Measurements from ENCODE around the gene MAPK12.

MAPK12 gene

GRCh38 chr22:50261615-50262459 is at the start of gene MAPK12:
TSS of gene MAPK12 (minus strand) at chr22:50261683. CDS start at chr22:50261509, 174 bp downstream.
- DNase-seq (ENCODE audit: low spot score in 2 of 2) (no peak), ATAC-seq (ENCODE audit: low read depth) (no peak)
- Mint-ChIP-seq H3K36me3 (no peaks in the 10 kb centered on the region), H3K4me3 (peak within 1 kb of the TSS; percentile 77), H3K9me3 (no peaks in the 10 kb centered on the region), H3K4me1 (peaks cover 10% of the 10 kb centered on the region), H3K27me3 (peaks cover 15% of the 10 kb centered on the region), H3K27ac (no peak within 1 kb of the TSS)

- Mint-ChIP-seq H3K27ac (no peak overlapping the region), H3K4me1 (peaks cover 18% of the 10 kb centered on the region), H3K27me3 (no peaks in the 10 kb centered on the region), H3K36me3 (no peaks in the 10 kb centered on the region), H3K4me3 (no peak overlapping the region), H3K9me3 (no peaks in the 10 kb centered on the region)
- ATAC-seq (ENCODE audit: low read depth), result no peak
- DNase-seq (ENCODE audit: low spot score in 2 of 2), result no peak
These were observed 49.5 kb upstream of the MAPK12 start for GRCh38 chr22:50310949-50311444.

GRCh38 chr22:50310031-50310722 is 48.7 kb upstream of the MAPK12 start:
- no peaks in the 10 kb centered on the region for H3K36me3 Mint-ChIP-seq
- H3K27ac Mint-ChIP-seq, result no peak overlapping the region
- no peaks in the 10 kb centered on the region for H3K9me3 Mint-ChIP-seq
- H3K27me3 Mint-ChIP-seq, result no peaks in the 10 kb centered on the region
- peaks cover 19% of the 10 kb centered on the region for H3K4me1 Mint-ChIP-seq
- ATAC-seq (ENCODE audit: low read depth) (no peak), DNase-seq (ENCODE audit: low spot score in 2 of 2) (no peak)
- no peak overlapping the region for H3K4me3 Mint-ChIP-seq

GRCh38 chr22:50309601-50309991 is 48.1 kb upstream of the MAPK12 start:
- ATAC-seq (ENCODE audit: low read depth) (no peak), DNase-seq (ENCODE audit: low spot score in 2 of 2) (no peak)
- Mint-ChIP-seq H3K4me1 (peaks cover 24% of the 10 kb centered on the region), H3K36me3 (no peaks in the 10 kb centered on the region), H3K27ac (no peak overlapping the region), H3K9me3 (no peaks in the 10 kb centered on the region), H3K4me3 (no peak overlapping the region), H3K27me3 (no peaks in the 10 kb centered on the region)

- no peak for ATAC-seq (ENCODE audit: low read depth)
- H3K4me1 Mint-ChIP-seq, result peaks cover 24% of the 10 kb centered on the region
- no peaks in the 10 kb centered on the region for H3K9me3 Mint-ChIP-seq
- DNase-seq (ENCODE audit: low spot score in 2 of 2), result no peak
- peak overlapping the region; percentile 63 for H3K27ac Mint-ChIP-seq
- H3K27me3 Mint-ChIP-seq, result no peaks in the 10 kb centered on the region
- no peaks in the 10 kb centered on the region for H3K36me3 Mint-ChIP-seq
- H3K4me3 Mint-ChIP-seq, result peak overlapping the region; percentile 45
These were observed 47.6 kb upstream of the MAPK12 start for GRCh38 chr22:50308986-50309600.

- Mint-ChIP-seq H3K27ac (peak overlapping the region; percentile 63), H3K4me3 (peak overlapping the region; percentile 45), H3K27me3 (no peaks in the 10 kb centered on the region), H3K36me3 (no peaks in the 10 kb centered on the region), H3K9me3 (no peaks in the 10 kb centered on the region), H3K4me1 (peaks cover 29% of the 10 kb centered on the region)
- no peak for ATAC-seq (ENCODE audit: low read depth)
- no peak for DNase-seq (ENCODE audit: low spot score in 2 of 2)
These were observed 47.1 kb upstream of the MAPK12 start for GRCh38 chr22:50308597-50308935.

GRCh38 chr22:50307890-50308596 is 46.6 kb upstream of the MAPK12 start:
- DNase-seq (ENCODE audit: low spot score in 2 of 2) (no peak), ATAC-seq (ENCODE audit: low read depth) (no peak)
- Mint-ChIP-seq H3K27me3 (no peaks in the 10 kb centered on the region), H3K27ac (no peak overlapping the region), H3K4me1 (peaks cover 31% of the 10 kb centered on the region), H3K9me3 (no peaks in the 10 kb centered on the region), H3K36me3 (no peaks in the 10 kb centered on the region), H3K4me3 (peak overlapping the region; percentile 67)

- DNase-seq (ENCODE audit: low spot score in 2 of 2), result peak in 1 of 2 donors; percentile 52
- peak within 1 kb of the TSS; percentile 67 for H3K4me3 Mint-ChIP-seq
- no peaks in the 10 kb centered on the region for H3K9me3 Mint-ChIP-seq
- ATAC-seq (ENCODE audit: low read depth), result peak; percentile 54
- H3K27me3 Mint-ChIP-seq, result no peaks in the 10 kb centered on the region
- no peaks in the 10 kb centered on the region for H3K36me3 Mint-ChIP-seq
- peaks cover 38% of the 10 kb centered on the region for H3K4me1 Mint-ChIP-seq
- H3K27ac Mint-ChIP-seq, result peak within 1 kb of the TSS; percentile 63
These were observed 45.6 kb upstream of the MAPK12 start, which contains the start of gene PLXNB2 for GRCh38 chr22:50306753-50307749. TSS of gene PLXNB2 (minus strand) at chr22:50307646. CDS start at chr22:50290584, 17,062 bp downstream.

- Mint-ChIP-seq H3K4me3 (peak overlapping the region; percentile 80), H3K9me3 (no peaks in the 10 kb centered on the region), H3K27ac (no peak overlapping the region), H3K27me3 (no peaks in the 10 kb centered on the region), H3K4me1 (peaks cover 45% of the 10 kb centered on the region), H3K36me3 (no peaks in the 10 kb centered on the region)
- ATAC-seq (ENCODE audit: low read depth) (no peak), DNase-seq (ENCODE audit: low spot score in 2 of 2) (no peak)
These were observed 44.6 kb upstream of the MAPK12 start for GRCh38 chr22:50305923-50306566.

GRCh38 chr22:50305393-50305922 is 44.0 kb upstream of the MAPK12 start:
- H3K4me3 Mint-ChIP-seq, result peak overlapping the region; percentile 80
- H3K4me1 Mint-ChIP-seq, result peaks cover 49% of the 10 kb centered on the region
- no peaks in the 10 kb centered on the region for H3K36me3 Mint-ChIP-seq
- DNase-seq (ENCODE audit: low spot score in 2 of 2), result no peak
- H3K27ac Mint-ChIP-seq, result no peak overlapping the region
- H3K27me3 Mint-ChIP-seq, result no peaks in the 10 kb centered on the region
- no peaks in the 10 kb centered on the region for H3K9me3 Mint-ChIP-seq
- ATAC-seq (ENCODE audit: low read depth), result no peak

- peak; percentile 25 for ATAC-seq (ENCODE audit: low read depth)
- Mint-ChIP-seq H3K4me1 (peaks cover 49% of the 10 kb centered on the region), H3K4me3 (peak overlapping the region; percentile 60), H3K36me3 (no peaks in the 10 kb centered on the region), H3K9me3 (no peaks in the 10 kb centered on the region), H3K27me3 (no peaks in the 10 kb centered on the region), H3K27ac (peak overlapping the region; percentile 29)
- no peak for DNase-seq (ENCODE audit: low spot score in 2 of 2)
These were observed 43.3 kb upstream of the MAPK12 start for GRCh38 chr22:50304528-50305392.

Measured in memory B cell (primary cell).